ENCODE measurements around the gene KRT13.

DNA sequence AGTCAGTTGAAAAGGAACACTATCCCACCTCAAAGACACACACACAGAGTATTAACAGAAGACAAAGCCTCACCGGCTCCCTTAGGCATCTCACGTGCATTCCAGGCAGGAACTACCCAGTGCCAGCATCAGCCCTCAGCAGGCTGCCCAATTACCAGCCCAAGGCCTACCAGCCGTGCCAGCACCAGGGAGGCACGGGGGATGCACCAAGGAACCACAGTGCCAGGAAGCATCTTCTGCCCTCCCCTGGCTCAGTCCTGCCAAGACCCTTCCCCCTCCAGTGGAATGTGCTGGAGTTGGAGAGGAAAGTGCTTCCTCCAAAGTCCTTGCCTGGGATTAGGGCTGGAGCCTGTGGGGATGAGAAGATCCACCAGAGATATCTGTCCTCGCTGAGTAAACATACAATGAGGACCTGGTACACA, 33.7 kb upstream of the KRT13 start:
- TF ChIP-seq, protein P1, sequence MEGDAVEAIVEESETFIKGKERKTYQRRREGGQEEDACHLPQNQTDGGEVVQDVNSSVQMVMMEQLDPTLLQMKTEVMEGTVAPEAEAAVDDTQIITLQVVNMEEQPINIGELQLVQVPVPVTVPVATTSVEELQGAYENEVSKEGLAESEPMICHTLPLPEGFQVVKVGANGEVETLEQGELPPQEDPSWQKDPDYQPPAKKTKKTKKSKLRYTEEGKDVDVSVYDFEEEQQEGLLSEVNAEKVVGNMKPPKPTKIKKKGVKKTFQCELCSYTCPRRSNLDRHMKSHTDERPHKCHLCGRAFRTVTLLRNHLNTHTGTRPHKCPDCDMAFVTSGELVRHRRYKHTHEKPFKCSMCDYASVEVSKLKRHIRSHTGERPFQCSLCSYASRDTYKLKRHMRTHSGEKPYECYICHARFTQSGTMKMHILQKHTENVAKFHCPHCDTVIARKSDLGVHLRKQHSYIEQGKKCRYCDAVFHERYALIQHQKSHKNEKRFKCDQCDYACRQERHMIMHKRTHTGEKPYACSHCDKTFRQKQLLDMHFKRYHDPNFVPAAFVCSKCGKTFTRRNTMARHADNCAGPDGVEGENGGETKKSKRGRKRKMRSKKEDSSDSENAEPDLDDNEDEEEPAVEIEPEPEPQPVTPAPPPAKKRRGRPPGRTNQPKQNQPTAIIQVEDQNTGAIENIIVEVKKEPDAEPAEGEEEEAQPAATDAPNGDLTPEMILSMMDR (conservative IDR thresholded peaks at IDR 0.05) = no peak
- no peak; the same call in 1 of the 2 replicates for TF ChIP-seq ZFX (IDR thresholded peaks at IDR 0.05)
